GM18519 (cell line): ENCODE results near the gene ZFYVE28.

ENCODE experiments used
- ATAC-seq: cut with Tn5 transposase; IDR thresholded peaks from one replicate; pipeline ENCODE4 v1.9.1; 2021; ENCODE audit warnings: mild to moderate bottlenecking, moderate library complexity; ENCODE audit not compliant: unreplicated experiment, low FRiP score

ZFYVE28 gene

GRCh38 chr4:2265113-2266110 is 153.0 kb downstream of the ZFYVE28 start:
- ATAC-seq = no peak

- no peak for ATAC-seq
Measured at GRCh38 chr4:2264481-2265041, 153.9 kb downstream of the ZFYVE28 start.

- no peak for ATAC-seq
Measured at GRCh38 chr4:2263926-2264321, 154.5 kb downstream of the ZFYVE28 start.

- no peak for ATAC-seq
Measured at GRCh38 chr4:2262944-2263250, 155.5 kb downstream of the ZFYVE28 start.

- ATAC-seq = peak; percentile 81
Measured at GRCh38 chr4:2262145-2262943, 156.1 kb downstream of the ZFYVE28 start.

GRCh38 chr4:2261853-2262144 is 156.6 kb downstream of the ZFYVE28 start, which contains the start of gene MXD4:
Gene MXD4 (minus strand): TSS chr4:2262109. CDS start chr4:2261980, 129 bp downstream.
- ATAC-seq = no peak

- no peak for ATAC-seq
Measured at GRCh38 chr4:2261110-2261852, 157.2 kb downstream of the ZFYVE28 start.

GRCh38 chr4:2260344-2261109 is 157.9 kb downstream of the ZFYVE28 start:
- no peak for ATAC-seq

GRCh38 chr4:2259541-2260343 is 158.7 kb downstream of the ZFYVE28 start:
- ATAC-seq = no peak

- ATAC-seq = no peak
Measured at GRCh38 chr4:2259036-2259540, 159.4 kb downstream of the ZFYVE28 start.

- no peak for ATAC-seq
Measured at GRCh38 chr4:2258091-2259035, 160.1 kb downstream of the ZFYVE28 start.

GRCh38 chr4:2257361-2258081 is 160.9 kb downstream of the ZFYVE28 start:
- no peak for ATAC-seq

- no peak for ATAC-seq
Measured at GRCh38 chr4:2256781-2257191, 161.7 kb downstream of the ZFYVE28 start.

- ATAC-seq = no peak
Measured at GRCh38 chr4:2256156-2256731, 162.2 kb downstream of the ZFYVE28 start.

- no peak for ATAC-seq
Measured at GRCh38 chr4:2255501-2256155, 162.8 kb downstream of the ZFYVE28 start.
